Endodermal cell (in vitro differentiated cells): ENCODE results near the gene NEURL2. TPM values are rescaled to one million over a fixed set of nuclear protein-coding genes. Genes with fewer than 3 reads are reported as not detected.
"Not testable (repeated sequence)": the region's sequence is repeated elsewhere in the genome, so short reads cannot be mapped to it uniquely, and the experiment has no call there.

Experiments used
- DNase-seq: peaks from one replicate; pipeline ENCODE4 v3.0.0-alpha.2; 2017
- H3K27ac ChIP-seq: 2 replicates; pipeline ENCODE4 v1.5.1; 2013; ENCODE audit warnings: mild to moderate bottlenecking, low read depth, low read length, moderate library complexity
- H3K27me3 ChIP-seq: 2 replicates; pipeline ENCODE4 v1.6.1; 2013; ENCODE audit warnings: mild to moderate bottlenecking, low read length, moderate library complexity; ENCODE audit not compliant: insufficient read depth, control insufficient read depth, poor library complexity, severe bottlenecking
- H3K36me3 ChIP-seq: 2 replicates; pipeline ENCODE4 v1.7.0; 2013; ENCODE audit warnings: mild to moderate bottlenecking, low read length, moderate library complexity; ENCODE audit not compliant: control insufficient read depth, insufficient read depth
- H3K4me1 ChIP-seq: one replicate; pipeline ENCODE4 v1.7.0; 2013; ENCODE audit warnings: low read length; ENCODE audit not compliant: control insufficient read depth, insufficient read depth
- H3K4me3 ChIP-seq: 2 replicates; pipeline ENCODE4 v1.5.1; 2013; ENCODE audit warnings: mild to moderate bottlenecking, low read length, moderate library complexity
- H3K9ac ChIP-seq: 2 replicates; pipeline ENCODE4 v1.6.1; 2013; ENCODE audit warnings: mild to moderate bottlenecking, low read length, moderate library complexity; ENCODE audit not compliant: poor library complexity, severe bottlenecking; ENCODE audit errors: extremely low read depth
- H3K9me3 ChIP-seq: 2 replicates; pipeline ENCODE4 v1.6.1; 2013; ENCODE audit warnings: mild to moderate bottlenecking, low read length, moderate library complexity; ENCODE audit not compliant: control insufficient read depth
- H3K27ac Mint-ChIP-seq: 2 replicates; pipeline ENCODE4 v1.8.0; 2020; ENCODE audit warnings: mixed read lengths
- H3K27me3 Mint-ChIP-seq: 2 replicates; pipeline ENCODE4 v1.8.0; 2021; ENCODE audit warnings: mild to moderate bottlenecking, mixed read lengths; ENCODE audit not compliant: insufficient read depth
- H3K36me3 Mint-ChIP-seq: 2 replicates; pipeline ENCODE4 v1.8.0; 2020; ENCODE audit warnings: low read depth, mixed read lengths
- H3K4me1 Mint-ChIP-seq: 2 replicates; pipeline ENCODE4 v1.8.0; 2020; ENCODE audit warnings: mixed read lengths
- H3K4me3 Mint-ChIP-seq: 2 replicates; pipeline ENCODE4 v1.8.0; 2020; ENCODE audit warnings: mild to moderate bottlenecking, moderate library complexity, mixed read lengths
- H3K9me3 Mint-ChIP-seq: 2 replicates; pipeline ENCODE4 v1.8.0; 2020; ENCODE audit warnings: mild to moderate bottlenecking, mixed read lengths
- WGBS, 2 experiments: methylation state at CpG; one replicate each; pipeline versions ENCODE4 v1.1.5 to v1.1.7; 2013; ENCODE audit warnings: missing lambda C conversion rate in 2 of 2, mixed read lengths in 1 of 2; ENCODE audit not compliant: insufficient coverage in 1 of 2, insufficient read length in 1 of 2; 5-methylcytosine and 5-hydroxymethylcytosine counted together
- total RNA-seq, 2 donors: library from RNA; stranded (reverse); fragmentation: NEBNext Ultra II Directional in 1 of 2; extraction: Animal tissue kit (Norgen Biotek cat#: 25700) in 1 of 2; gene quantifications; 2 replicates in 1 of 2; 3 replicates in 1 of 2; pipeline ENCODE4 v1.2.1, GENCODE V29; 2021
- TF ChIP-seq, protein P1 (sequence below): fragments of 200-600 bp; sonication (generic); conservative IDR thresholded peaks from 2 replicates; pipeline ENCODE4 v1.5.0; 2021; ENCODE audit warnings: antibody characterized with exemption, mild to moderate bottlenecking

NEURL2 gene
- total RNA-seq, 2 donors from 2014 or later, result 4.4 to 6.4 TPM

DNA sequence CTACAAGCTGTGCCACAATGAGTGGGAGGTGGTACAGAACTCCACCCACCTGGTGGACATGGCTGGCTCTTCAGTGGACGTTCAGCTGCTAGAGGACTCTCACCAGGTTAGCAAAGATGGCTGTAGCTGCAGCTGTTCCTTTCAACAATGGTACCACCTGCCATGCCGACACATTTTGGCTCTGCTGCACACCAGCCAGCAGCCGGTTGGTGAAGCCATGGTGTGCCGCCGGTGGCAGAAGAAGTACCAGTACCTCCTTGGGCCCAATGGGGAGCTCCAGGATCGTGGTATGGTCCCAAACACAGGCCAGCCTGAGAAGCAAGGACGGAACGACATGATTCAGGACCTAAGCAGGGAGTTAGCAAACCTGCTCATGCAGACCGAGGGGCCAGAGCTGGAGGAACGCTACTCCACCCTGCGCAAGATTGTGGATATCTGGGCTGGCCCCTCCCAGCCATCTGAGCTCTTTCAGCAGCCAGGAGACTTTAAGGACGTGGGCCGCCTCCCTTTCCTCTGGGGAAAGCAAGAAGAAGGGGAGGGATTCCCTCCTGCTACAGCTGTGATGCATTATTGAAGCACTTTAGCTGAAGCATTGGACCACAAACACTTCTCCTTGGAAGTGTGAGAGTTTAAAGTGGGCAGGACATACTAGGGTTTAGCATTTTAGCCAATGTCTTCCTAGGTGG, 12.8 kb downstream of the NEURL2 start:
- WGBS, 2 experiments, result 92 to 95% methylated on average over 12 to 13 of the region's 13 CpGs
- Histone ChIP-seq H3K4me1 (peaks cover 3% of the 10 kb centered on the region), H3K9me3 (no peaks in the 10 kb centered on the region), H3K36me3 (peaks cover 24% of the 10 kb centered on the region), H3K27ac (no peak overlapping the region), H3K9ac (no peak overlapping the region), H3K4me3 (no peak overlapping the region), H3K27me3 (no peaks in the 10 kb centered on the region)
- Mint-ChIP-seq H3K4me1 (peaks cover 16% of the 10 kb centered on the region), H3K36me3 (peaks cover 14% of the 10 kb centered on the region), H3K9me3 (no peaks in the 10 kb centered on the region), H3K27ac (no peak overlapping the region), H3K27me3 (no peaks in the 10 kb centered on the region), H3K4me3 (no peak overlapping the region)
- TF ChIP-seq, protein P1, sequence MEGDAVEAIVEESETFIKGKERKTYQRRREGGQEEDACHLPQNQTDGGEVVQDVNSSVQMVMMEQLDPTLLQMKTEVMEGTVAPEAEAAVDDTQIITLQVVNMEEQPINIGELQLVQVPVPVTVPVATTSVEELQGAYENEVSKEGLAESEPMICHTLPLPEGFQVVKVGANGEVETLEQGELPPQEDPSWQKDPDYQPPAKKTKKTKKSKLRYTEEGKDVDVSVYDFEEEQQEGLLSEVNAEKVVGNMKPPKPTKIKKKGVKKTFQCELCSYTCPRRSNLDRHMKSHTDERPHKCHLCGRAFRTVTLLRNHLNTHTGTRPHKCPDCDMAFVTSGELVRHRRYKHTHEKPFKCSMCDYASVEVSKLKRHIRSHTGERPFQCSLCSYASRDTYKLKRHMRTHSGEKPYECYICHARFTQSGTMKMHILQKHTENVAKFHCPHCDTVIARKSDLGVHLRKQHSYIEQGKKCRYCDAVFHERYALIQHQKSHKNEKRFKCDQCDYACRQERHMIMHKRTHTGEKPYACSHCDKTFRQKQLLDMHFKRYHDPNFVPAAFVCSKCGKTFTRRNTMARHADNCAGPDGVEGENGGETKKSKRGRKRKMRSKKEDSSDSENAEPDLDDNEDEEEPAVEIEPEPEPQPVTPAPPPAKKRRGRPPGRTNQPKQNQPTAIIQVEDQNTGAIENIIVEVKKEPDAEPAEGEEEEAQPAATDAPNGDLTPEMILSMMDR, result no peak
- no peak for DNase-seq

DNA sequence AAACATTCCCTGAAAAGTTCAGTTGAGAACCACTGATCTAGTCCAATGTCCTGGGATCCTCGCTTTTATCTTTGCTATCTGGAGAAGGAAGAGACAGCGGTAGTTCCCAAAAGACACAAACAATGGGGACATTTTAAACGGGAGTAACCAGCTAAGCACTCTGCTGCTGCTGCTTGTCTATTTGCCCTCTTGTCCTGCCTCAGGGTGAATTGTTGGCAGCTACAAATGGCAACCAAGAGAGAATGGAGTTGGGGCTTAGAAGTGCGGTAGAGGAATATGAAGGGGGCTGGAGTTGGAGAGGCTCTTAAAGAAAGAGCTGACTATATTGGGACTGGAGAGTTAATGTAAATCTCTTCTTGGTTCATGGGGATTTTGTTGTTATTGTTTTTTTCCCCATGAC, 16.4 kb downstream of the NEURL2 start:
- DNase-seq, result no peak
- no peaks in the 10 kb centered on the region for H3K27me3 Mint-ChIP-seq
- H3K36me3 Mint-ChIP-seq, result peaks cover 5% of the 10 kb centered on the region
- peaks cover 18% of the 10 kb centered on the region for H3K4me1 Mint-ChIP-seq
- TF ChIP-seq, protein P1, result no peak
- Histone ChIP-seq H3K4me3 (no peak overlapping the region), H3K36me3 (peaks cover 16% of the 10 kb centered on the region), H3K9me3 (no peaks in the 10 kb centered on the region), H3K27ac (no peak overlapping the region), H3K27me3 (no peaks in the 10 kb centered on the region), H3K9ac (no peak overlapping the region), H3K4me1 (peaks cover 3% of the 10 kb centered on the region)
- H3K9me3 Mint-ChIP-seq, result no peaks in the 10 kb centered on the region
- H3K4me3 Mint-ChIP-seq, result no peak overlapping the region
- no peak overlapping the region for H3K27ac Mint-ChIP-seq
- 85 to 89% methylated on average over 4 of the region's 4 CpGs for WGBS, 2 experiments

DNA sequence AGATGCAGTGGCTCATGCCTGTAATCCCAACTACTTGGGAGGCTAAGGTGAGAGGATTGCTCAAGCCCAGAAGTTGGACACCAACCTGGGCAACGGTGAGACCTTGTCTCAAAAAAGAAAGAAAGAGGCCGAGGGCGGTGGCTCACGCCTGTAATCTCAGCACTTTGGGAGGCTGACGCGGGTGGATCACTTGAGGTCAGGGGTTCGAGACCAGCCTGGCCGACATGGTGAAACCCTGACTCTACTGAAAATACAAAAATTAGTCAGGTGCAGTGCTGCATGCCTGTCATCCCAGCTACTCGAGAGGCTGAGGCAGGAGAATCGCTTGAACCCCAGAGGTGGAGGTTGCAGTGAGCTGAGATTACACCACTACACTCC, 16.9 kb downstream of the NEURL2 start:
- 89 to 96% methylated on average over 9 to 10 of the region's 10 CpGs for whole genome bisulfite sequencing, 2 experiments
- peaks cover 16% of the 10 kb centered on the region for H3K36me3 ChIP-seq
- H3K4me3 Mint-ChIP-seq, H3K36me3 Mint-ChIP-seq, H3K27ac ChIP-seq, H3K27ac Mint-ChIP-seq, H3K9me3 Mint-ChIP-seq, H3K27me3 ChIP-seq, H3K27me3 Mint-ChIP-seq, H3K4me3 ChIP-seq, DNase-seq, H3K9ac ChIP-seq, H3K9me3 ChIP-seq, H3K4me1 ChIP-seq: not testable (repeated sequence)
- H3K4me1 Mint-ChIP-seq, result peaks cover 18% of the 10 kb centered on the region
